Astrocyte (in vitro differentiated cells and primary cell): Measurements from ENCODE around the gene STARD3NL. TPM values are rescaled to one million over a fixed set of nuclear protein-coding genes. Genes with fewer than 3 reads are reported as not detected.

Source experiments
- DNase-seq: peaks from one replicate; pipeline ENCODE4 v3.0.0-alpha.2; 2010; ENCODE audit warnings: low read depth
- FAIRE-seq: peaks from 2 replicates; lab custom pipeline; 2011; peaks lifted over from hg19 to GRCh38; lab: Jason Lieb, UNC
- H2AFZ ChIP-seq: 2 replicates; pipeline ENCODE4 v1.6.0; 2012; ENCODE audit warnings: low read depth, low read length, inconsistent platforms
- H3K27ac ChIP-seq: 2 replicates; pipeline ENCODE4 v1.5.1; 2011; ENCODE audit warnings: low read depth, low read length, inconsistent platforms
- H3K27me3 ChIP-seq: 2 replicates; pipeline ENCODE4 v1.6.0; 2011; ENCODE audit warnings: low read length, inconsistent platforms; ENCODE audit not compliant: insufficient read depth
- H3K36me3 ChIP-seq: 2 replicates; pipeline ENCODE4 v1.5.1; 2011; ENCODE audit warnings: low read length, inconsistent platforms; ENCODE audit not compliant: insufficient read depth
- H3K4me1 ChIP-seq: 2 replicates; pipeline ENCODE4 v1.5.1; 2011; ENCODE audit warnings: low read length, inconsistent platforms; ENCODE audit not compliant: insufficient read depth
- H3K4me2 ChIP-seq: 2 replicates; pipeline ENCODE4 v1.6.0; 2012; ENCODE audit warnings: low read length, inconsistent platforms
- H3K4me3 ChIP-seq: 2 replicates; pipeline ENCODE4 v1.5.1; 2011; ENCODE audit warnings: low read depth, mild to moderate bottlenecking, low read length, inconsistent platforms; ENCODE audit not compliant: insufficient read depth
- H3K79me2 ChIP-seq: 2 replicates; pipeline ENCODE4 v1.6.0; 2012; ENCODE audit warnings: mild to moderate bottlenecking, low read length, inconsistent platforms; ENCODE audit not compliant: insufficient read depth
- H3K9ac ChIP-seq: 2 replicates; pipeline ENCODE4 v1.6.0; 2012; ENCODE audit warnings: mild to moderate bottlenecking, low read length, inconsistent platforms
- H3K9me3 ChIP-seq: 2 replicates; pipeline ENCODE4 v1.5.1; 2012; ENCODE audit warnings: low read depth, mild to moderate bottlenecking, low read length, inconsistent platforms; ENCODE audit not compliant: insufficient read depth
- H4K20me1 ChIP-seq: 2 replicates; pipeline ENCODE4 v1.6.0; 2012; ENCODE audit warnings: low read length, inconsistent platforms; ENCODE audit not compliant: insufficient read depth
- H3K27ac Mint-ChIP-seq: one replicate; pipeline ENCODE4 v1.8.0; 2021; ENCODE audit warnings: mild to moderate bottlenecking, mixed read lengths; ENCODE audit not compliant: unreplicated experiment
- H3K27me3 Mint-ChIP-seq: one replicate; pipeline ENCODE4 v1.8.0; 2021; ENCODE audit warnings: low read depth, mixed read lengths; ENCODE audit not compliant: unreplicated experiment
- H3K36me3 Mint-ChIP-seq: one replicate; pipeline ENCODE4 v1.8.0; 2021; ENCODE audit warnings: low read depth, mixed read lengths; ENCODE audit not compliant: unreplicated experiment
- H3K4me1 Mint-ChIP-seq: one replicate; pipeline ENCODE4 v1.8.0; 2021; ENCODE audit warnings: low read depth, mixed read lengths; ENCODE audit not compliant: unreplicated experiment
- H3K4me3 Mint-ChIP-seq: one replicate; pipeline ENCODE4 v1.8.0; 2021; ENCODE audit warnings: mild to moderate bottlenecking, moderate library complexity, mixed read lengths; ENCODE audit not compliant: unreplicated experiment
- H3K9me3 Mint-ChIP-seq: one replicate; pipeline ENCODE4 v1.8.0; 2021; ENCODE audit warnings: mild to moderate bottlenecking, mixed read lengths; ENCODE audit not compliant: unreplicated experiment
- EZH2 ChIP-seq: IDR thresholded peaks from 2 replicates; pipeline ENCODE4 v1.6.1; 2012; ENCODE audit warnings: mild to moderate bottlenecking, low read length, inconsistent platforms; ENCODE audit not compliant: insufficient read depth
- total RNA-seq: library from RNA; stranded (reverse); gene quantifications from 2 replicates; pipeline ENCODE4 v1.2.1, GENCODE V29; 2021
- TF ChIP-seq, protein P1 (sequence below): IDR thresholded peaks from 2 replicates; pipeline ENCODE4 v1.5.1; 2011; ENCODE audit warnings: low read depth, mild to moderate bottlenecking, inconsistent platforms, low read length, moderate library complexity; ENCODE audit not compliant: insufficient read depth

Gene STARD3NL
- total RNA-seq, 1 donor from 2014 or later: 85.8 TPM

GRCh38 chr7:38162036-38162435 is 16.0 kb upstream of the STARD3NL start:
- H3K4me1 ChIP-seq: no peaks in the 10 kb centered on the region
- H3K27ac ChIP-seq: no peak overlapping the region
- H3K4me3 Mint-ChIP-seq: no peak overlapping the region
- no peaks in the 10 kb centered on the region for H3K27me3 ChIP-seq
- H3K4me3 ChIP-seq: no peak overlapping the region
- H3K36me3 ChIP-seq: no peaks in the 10 kb centered on the region
- H3K36me3 Mint-ChIP-seq: no peaks in the 10 kb centered on the region
- H3K4me2 ChIP-seq: no peak overlapping the region
- peaks cover 6% of the 10 kb centered on the region for H3K9me3 Mint-ChIP-seq
- no peaks in the 10 kb centered on the region for H3K4me1 Mint-ChIP-seq
- no peaks in the 10 kb centered on the region for H3K9me3 ChIP-seq
- DNase-seq: no peak
- no peak for FAIRE-seq
- no peak overlapping the region for H3K27ac Mint-ChIP-seq
- no peaks in the 10 kb centered on the region for H3K79me2 ChIP-seq
- H2AFZ ChIP-seq: no peak overlapping the region
- no peaks in the 10 kb centered on the region for H4K20me1 ChIP-seq
- TF ChIP-seq EZH2: no peak
- TF ChIP-seq, protein P1, sequence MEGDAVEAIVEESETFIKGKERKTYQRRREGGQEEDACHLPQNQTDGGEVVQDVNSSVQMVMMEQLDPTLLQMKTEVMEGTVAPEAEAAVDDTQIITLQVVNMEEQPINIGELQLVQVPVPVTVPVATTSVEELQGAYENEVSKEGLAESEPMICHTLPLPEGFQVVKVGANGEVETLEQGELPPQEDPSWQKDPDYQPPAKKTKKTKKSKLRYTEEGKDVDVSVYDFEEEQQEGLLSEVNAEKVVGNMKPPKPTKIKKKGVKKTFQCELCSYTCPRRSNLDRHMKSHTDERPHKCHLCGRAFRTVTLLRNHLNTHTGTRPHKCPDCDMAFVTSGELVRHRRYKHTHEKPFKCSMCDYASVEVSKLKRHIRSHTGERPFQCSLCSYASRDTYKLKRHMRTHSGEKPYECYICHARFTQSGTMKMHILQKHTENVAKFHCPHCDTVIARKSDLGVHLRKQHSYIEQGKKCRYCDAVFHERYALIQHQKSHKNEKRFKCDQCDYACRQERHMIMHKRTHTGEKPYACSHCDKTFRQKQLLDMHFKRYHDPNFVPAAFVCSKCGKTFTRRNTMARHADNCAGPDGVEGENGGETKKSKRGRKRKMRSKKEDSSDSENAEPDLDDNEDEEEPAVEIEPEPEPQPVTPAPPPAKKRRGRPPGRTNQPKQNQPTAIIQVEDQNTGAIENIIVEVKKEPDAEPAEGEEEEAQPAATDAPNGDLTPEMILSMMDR: no peak
- H3K27me3 Mint-ChIP-seq: no peaks in the 10 kb centered on the region
- no peak overlapping the region for H3K9ac ChIP-seq

DNA sequence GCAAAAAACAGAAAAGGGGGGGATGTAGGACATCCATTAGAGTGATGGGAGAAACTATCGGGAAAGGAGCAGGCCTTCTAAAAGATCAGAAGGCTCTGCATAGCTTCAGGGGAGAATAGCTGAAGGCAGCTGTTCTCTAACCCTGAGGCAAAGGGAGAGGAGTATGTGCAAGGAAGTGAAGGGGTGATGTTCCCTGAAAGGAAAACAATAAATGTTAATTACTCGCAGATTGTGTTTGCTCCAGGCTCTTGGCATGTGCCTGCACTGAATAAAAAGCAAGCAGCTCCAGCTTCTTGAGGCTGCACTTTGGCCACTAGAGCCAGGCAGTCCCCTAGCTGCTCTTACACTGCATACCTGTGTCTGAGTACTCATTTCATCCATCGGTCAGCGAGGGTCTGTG is 14.4 kb upstream of the STARD3NL start:
- Mint-ChIP-seq H3K4me1 (peaks cover 6% of the 10 kb centered on the region), H3K4me3 (no peak overlapping the region), H3K27me3 (no peaks in the 10 kb centered on the region), H3K27ac (no peak overlapping the region), H3K36me3 (no peaks in the 10 kb centered on the region), H3K9me3 (peaks cover 6% of the 10 kb centered on the region)
- H3K4me1 ChIP-seq: peaks cover 5% of the 10 kb centered on the region
- H3K79me2 ChIP-seq: no peaks in the 10 kb centered on the region
- FAIRE-seq (no peak), DNase-seq (no peak)
- H4K20me1 ChIP-seq: no peaks in the 10 kb centered on the region
- no peaks in the 10 kb centered on the region for H3K9me3 ChIP-seq
- no peak overlapping the region for H3K27ac ChIP-seq
- no peak overlapping the region for H2AFZ ChIP-seq
- H3K27me3 ChIP-seq: no peaks in the 10 kb centered on the region
- no peak overlapping the region for H3K9ac ChIP-seq
- TF ChIP-seq, protein P1: no peak
- no peak for TF ChIP-seq EZH2
- no peaks in the 10 kb centered on the region for H3K36me3 ChIP-seq
- H3K4me2 ChIP-seq: no peak overlapping the region
- H3K4me3 ChIP-seq: no peak overlapping the region

- no peaks in the 10 kb centered on the region for H3K27me3 ChIP-seq
- DNase-seq (peak; percentile 19), FAIRE-seq (no peak)
- H3K79me2 ChIP-seq: no peaks in the 10 kb centered on the region
- no peaks in the 10 kb centered on the region for H3K36me3 Mint-ChIP-seq
- H3K9ac ChIP-seq: no peak overlapping the region
- H3K27ac Mint-ChIP-seq: no peak overlapping the region
- H3K4me2 ChIP-seq: no peak overlapping the region
- no peaks in the 10 kb centered on the region for H3K9me3 ChIP-seq
- H3K4me1 Mint-ChIP-seq: peaks cover 15% of the 10 kb centered on the region
- no peak overlapping the region for H3K27ac ChIP-seq
- no peaks in the 10 kb centered on the region for H3K27me3 Mint-ChIP-seq
- no peak overlapping the region for H2AFZ ChIP-seq
- no peaks in the 10 kb centered on the region for H4K20me1 ChIP-seq
- TF ChIP-seq, protein P1: no peak
- TF ChIP-seq EZH2: no peak
- no peaks in the 10 kb centered on the region for H3K36me3 ChIP-seq
- peaks cover 16% of the 10 kb centered on the region for H3K4me1 ChIP-seq
- H3K4me3 ChIP-seq: no peak overlapping the region
- H3K4me3 Mint-ChIP-seq: no peak overlapping the region
- no peaks in the 10 kb centered on the region for H3K9me3 Mint-ChIP-seq
These were observed 9.0 kb upstream of the STARD3NL start for GRCh38 chr7:38168890-38169570.
